Neural progenitor cell (in vitro differentiated cells): ENCODE results near the gene PKNOX2. TPM values are rescaled to one million over a fixed set of nuclear protein-coding genes. Genes with fewer than 3 reads are reported as not detected.

Source experiments
- DNase-seq: peaks from one replicate; pipeline ENCODE4 v3.0.0-alpha.2; 2016; ENCODE audit warnings: low spot score
- H2AFZ ChIP-seq: fragments of 200-600 bp; sonication (generic); replicated peaks from 2 replicates; pipeline ENCODE4 v1.6.1; 2016; ENCODE audit warnings: antibody characterized with exemption
- H3F3A ChIP-seq: fragments of 200-600 bp; sonication (generic); 2 replicates; pipeline ENCODE4 v1.6.1; 2016; ENCODE audit warnings: antibody characterized with exemption, low read depth
- H3K27ac ChIP-seq: fragments of 200-600 bp; sonication (generic); 2 replicates; pipeline ENCODE4 v1.5.1; 2016; ENCODE audit warnings: mild to moderate bottlenecking
- H3K27me3 ChIP-seq: fragments of 200-600 bp; sonication (generic); 2 replicates; pipeline ENCODE4 v1.6.1; 2016; ENCODE audit warnings: mild to moderate bottlenecking, moderate library complexity
- H3K36me3 ChIP-seq: fragments of 200-600 bp; sonication (generic); 2 replicates; pipeline ENCODE4 v1.5.1; 2016
- H3K4me1 ChIP-seq: fragments of 200-600 bp; sonication (generic); 2 replicates; pipeline ENCODE4 v1.6.1; 2016; ENCODE audit warnings: mixed run types
- H3K4me2 ChIP-seq: fragments of 200-600 bp; sonication (generic); 2 replicates; pipeline ENCODE4 v1.6.1; 2016
- H3K4me3 ChIP-seq: fragments of 200-600 bp; sonication (generic); 2 replicates; pipeline ENCODE4 v1.5.1; 2016
- H3K79me2 ChIP-seq: fragments of 200-600 bp; sonication (generic); 2 replicates; pipeline ENCODE4 v1.6.1; 2016; ENCODE audit warnings: low read depth
- H3K9ac ChIP-seq: fragments of 200-600 bp; sonication (generic); 2 replicates; pipeline ENCODE4 v1.6.1; 2016
- H3K9me3 ChIP-seq: fragments of 200-600 bp; sonication (generic); 2 replicates; pipeline ENCODE4 v1.5.1; 2016; ENCODE audit warnings: low read depth
- H4K20me1 ChIP-seq: fragments of 200-600 bp; sonication (generic); 2 replicates; pipeline ENCODE4 v1.6.1; 2016; ENCODE audit warnings: low read depth
- H3K27ac Mint-ChIP-seq: 3 replicates; pipeline ENCODE4 v1.8.0; 2021; ENCODE audit warnings: mixed read lengths
- H3K27me3 Mint-ChIP-seq: 2 replicates; pipeline ENCODE4 v1.8.0; 2022; ENCODE audit warnings: low read depth, mild to moderate bottlenecking, inconsistent platforms, moderate library complexity, mixed read lengths; ENCODE audit not compliant: insufficient read depth
- H3K36me3 Mint-ChIP-seq: 3 replicates; pipeline ENCODE4 v1.8.0; 2021; ENCODE audit warnings: mixed read lengths
- H3K4me1 Mint-ChIP-seq: 3 replicates; pipeline ENCODE4 v1.8.0; 2021; ENCODE audit warnings: mixed read lengths
- H3K4me3 Mint-ChIP-seq: 3 replicates; pipeline ENCODE4 v1.8.0; 2021; ENCODE audit warnings: mild to moderate bottlenecking, moderate library complexity, mixed read lengths
- H3K9me3 Mint-ChIP-seq: 3 replicates; pipeline ENCODE4 v1.8.0; 2020; ENCODE audit warnings: mixed read lengths
- EZH2 ChIP-seq: fragments of 200-600 bp; sonication (generic); IDR thresholded peaks from 2 replicates; pipeline ENCODE4 v1.6.1; 2017; ENCODE audit warnings: antibody characterized with exemption, mild to moderate bottlenecking, moderate library complexity
- EZH2phosphoT487 ChIP-seq: fragments of 200-600 bp; sonication (generic); IDR thresholded peaks from 2 replicates; pipeline ENCODE4 v1.6.1; 2017; ENCODE audit warnings: antibody characterized with exemption
- total RNA-seq: library from RNA; depleted of rRNA; stranded (reverse); fragments of >200 nt; gene quantifications from 2 replicates; pipeline ENCODE4 v1.2.3, GENCODE V29; 2015; ENCODE audit warnings: low replicate concordance
- TF ChIP-seq, protein P1 (sequence below): fragments of 200-600 bp; sonication (generic); IDR thresholded peaks from 2 replicates; pipeline ENCODE4 v1.5.1; 2017; ENCODE audit warnings: antibody characterized with exemption, mild to moderate bottlenecking

PKNOX2 gene
- total RNA-seq, 1 donor from 2014 or later: 4.3 TPM

- no peaks in the 10 kb centered on the region for H3K27me3 Mint-ChIP-seq
- H4K20me1 ChIP-seq: peaks cover 4% of the 10 kb centered on the region
- no peak overlapping the region for H3K4me2 ChIP-seq
- H3K36me3 Mint-ChIP-seq: peaks cover 15% of the 10 kb centered on the region
- H3K27ac Mint-ChIP-seq: no peak overlapping the region
- no peak overlapping the region for H3K9ac ChIP-seq
- H3K4me3 ChIP-seq: no peak overlapping the region
- H3F3A ChIP-seq: peaks cover 7% of the 10 kb centered on the region
- no peaks in the 10 kb centered on the region for H3K27me3 ChIP-seq
- H3K36me3 ChIP-seq: no peaks in the 10 kb centered on the region
- H3K4me1 ChIP-seq: peaks cover 27% of the 10 kb centered on the region
- no peak overlapping the region for H3K27ac ChIP-seq
- DNase-seq: no peak
- TF ChIP-seq, protein P1, sequence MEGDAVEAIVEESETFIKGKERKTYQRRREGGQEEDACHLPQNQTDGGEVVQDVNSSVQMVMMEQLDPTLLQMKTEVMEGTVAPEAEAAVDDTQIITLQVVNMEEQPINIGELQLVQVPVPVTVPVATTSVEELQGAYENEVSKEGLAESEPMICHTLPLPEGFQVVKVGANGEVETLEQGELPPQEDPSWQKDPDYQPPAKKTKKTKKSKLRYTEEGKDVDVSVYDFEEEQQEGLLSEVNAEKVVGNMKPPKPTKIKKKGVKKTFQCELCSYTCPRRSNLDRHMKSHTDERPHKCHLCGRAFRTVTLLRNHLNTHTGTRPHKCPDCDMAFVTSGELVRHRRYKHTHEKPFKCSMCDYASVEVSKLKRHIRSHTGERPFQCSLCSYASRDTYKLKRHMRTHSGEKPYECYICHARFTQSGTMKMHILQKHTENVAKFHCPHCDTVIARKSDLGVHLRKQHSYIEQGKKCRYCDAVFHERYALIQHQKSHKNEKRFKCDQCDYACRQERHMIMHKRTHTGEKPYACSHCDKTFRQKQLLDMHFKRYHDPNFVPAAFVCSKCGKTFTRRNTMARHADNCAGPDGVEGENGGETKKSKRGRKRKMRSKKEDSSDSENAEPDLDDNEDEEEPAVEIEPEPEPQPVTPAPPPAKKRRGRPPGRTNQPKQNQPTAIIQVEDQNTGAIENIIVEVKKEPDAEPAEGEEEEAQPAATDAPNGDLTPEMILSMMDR: no peak
- TF ChIP-seq EZH2phosphoT487: no peak
- no peak for TF ChIP-seq EZH2
- H3K79me2 ChIP-seq: no peaks in the 10 kb centered on the region
- no peak overlapping the region for H2AFZ ChIP-seq
- no peak overlapping the region for H3K4me3 Mint-ChIP-seq
- no peaks in the 10 kb centered on the region for H3K9me3 Mint-ChIP-seq
- H3K9me3 ChIP-seq: no peaks in the 10 kb centered on the region
- H3K4me1 Mint-ChIP-seq: peaks cover 47% of the 10 kb centered on the region
Observed at GRCh38 chr11:125286486-125286885, 121.9 kb downstream of the PKNOX2 start.

GRCh38 chr11:125287491-125288210, 123.1 kb downstream of the PKNOX2 start:
- no peak overlapping the region for H3K4me3 Mint-ChIP-seq
- H3K9me3 Mint-ChIP-seq: no peaks in the 10 kb centered on the region
- H3K4me1 Mint-ChIP-seq: peaks cover 46% of the 10 kb centered on the region
- H3K27ac Mint-ChIP-seq: no peak overlapping the region
- Histone ChIP-seq H3K4me3 (no peak overlapping the region), H3K36me3 (no peaks in the 10 kb centered on the region), H3K4me1 (peaks cover 18% of the 10 kb centered on the region), H3K9ac (no peak overlapping the region), H3K27me3 (no peaks in the 10 kb centered on the region), H3K79me2 (no peaks in the 10 kb centered on the region), H3K27ac (no peak overlapping the region), H4K20me1 (no peaks in the 10 kb centered on the region), H3F3A (no peaks in the 10 kb centered on the region), H3K9me3 (no peaks in the 10 kb centered on the region), H3K4me2 (peak overlapping the region; percentile 20), H2AFZ (no peak overlapping the region)
- peaks cover 21% of the 10 kb centered on the region for H3K36me3 Mint-ChIP-seq
- peak; percentile 33 for DNase-seq
- H3K27me3 Mint-ChIP-seq: peaks cover 2% of the 10 kb centered on the region
- TF ChIP-seq EZH2phosphoT487 (no peak), EZH2 (no peak)
- TF ChIP-seq, protein P1: no peak

DNA sequence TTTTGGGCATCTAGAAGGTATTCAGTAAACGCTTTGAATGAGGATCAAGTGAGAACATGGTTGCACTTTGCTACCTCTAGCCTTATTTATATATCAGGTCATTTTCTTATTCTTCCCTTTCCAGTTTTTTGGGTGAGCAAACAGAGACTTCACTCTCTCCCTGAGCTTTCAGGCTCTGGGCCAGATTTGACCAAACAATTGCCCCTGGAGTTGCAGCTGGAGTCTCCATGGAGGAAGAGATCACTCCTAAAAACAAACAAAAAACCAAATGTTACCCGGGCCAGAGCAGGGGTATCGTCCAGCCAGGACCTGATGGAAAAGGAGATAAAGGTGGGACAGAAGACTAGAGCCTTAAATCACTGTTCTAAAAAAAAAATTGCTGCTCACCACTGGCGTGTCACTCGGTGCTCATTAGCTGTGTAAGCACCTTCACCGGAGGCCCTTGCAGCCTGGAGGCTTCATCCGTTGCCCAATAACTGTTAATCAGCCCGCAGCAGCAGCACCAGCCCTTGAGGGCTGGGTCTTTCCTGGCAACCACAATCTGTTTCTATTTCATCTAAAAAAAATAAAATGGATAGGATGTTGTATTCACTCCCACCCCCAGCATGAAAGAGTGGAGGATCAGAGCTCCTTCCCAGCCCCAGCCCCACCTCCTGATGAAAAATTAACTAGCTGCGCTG, 125.0 kb downstream of the PKNOX2 start:
- Histone ChIP-seq H3K4me2 (no peak overlapping the region), H3K4me1 (peaks cover 18% of the 10 kb centered on the region), H3K9me3 (no peaks in the 10 kb centered on the region), H3K79me2 (no peaks in the 10 kb centered on the region), H3K27me3 (no peaks in the 10 kb centered on the region), H4K20me1 (no peaks in the 10 kb centered on the region), H2AFZ (no peak overlapping the region), H3F3A (no peaks in the 10 kb centered on the region), H3K27ac (no peak overlapping the region), H3K36me3 (no peaks in the 10 kb centered on the region), H3K9ac (no peak overlapping the region), H3K4me3 (no peak overlapping the region)
- TF ChIP-seq EZH2 (no peak), EZH2phosphoT487 (no peak)
- TF ChIP-seq, protein P1: no peak
- Mint-ChIP-seq H3K27ac (no peak overlapping the region), H3K27me3 (peaks cover 4% of the 10 kb centered on the region), H3K36me3 (peaks cover 31% of the 10 kb centered on the region), H3K4me3 (no peak overlapping the region), H3K9me3 (no peaks in the 10 kb centered on the region), H3K4me1 (peaks cover 43% of the 10 kb centered on the region)
- no peak for DNase-seq
